ENCODE results near the gene EMC9. TPM values are rescaled to one million over a fixed set of nuclear protein-coding genes. Genes with fewer than 3 reads are reported as not detected.

The EMC9 gene
- total RNA-seq, 1 donor from 2014 or later: 17.1 TPM

DNA sequence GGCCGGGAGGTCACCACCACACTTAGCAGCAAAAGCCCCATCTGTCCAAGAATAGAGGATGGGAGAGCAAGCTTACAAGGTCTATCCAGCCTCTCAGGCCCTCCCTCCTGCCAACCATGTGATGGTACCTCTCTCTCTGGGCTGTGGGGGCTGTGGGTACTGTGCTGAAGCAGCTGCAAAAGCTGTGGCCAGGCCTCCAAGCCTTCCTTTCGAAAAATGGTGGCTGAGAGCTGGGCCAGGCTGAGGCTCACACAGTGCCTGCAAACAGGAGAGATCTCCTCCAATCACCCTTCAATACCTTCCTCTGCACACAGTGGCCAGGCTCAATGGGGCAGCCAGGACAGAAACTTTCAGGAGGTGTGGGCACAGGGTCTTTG, 46.1 kb upstream of the EMC9 start:
- no peak overlapping the region for H3K4me3 ChIP-seq (ENCODE audit: low read depth, low read length)

GRCh38 chr14:24186831-24187538, 45.6 kb upstream of the EMC9 start:
- Histone ChIP-seq H3K36me3 (ENCODE audit: control insufficient read depth, insufficient read depth, low read length) (peaks cover 3% of the 10 kb centered on the region), H3K4me3 (ENCODE audit: low read depth, low read length) (no peak overlapping the region), H3K27me3 (ENCODE audit: control insufficient read depth, insufficient read depth, low read length) (no peaks in the 10 kb centered on the region)
- TF ChIP-seq, protein P1, sequence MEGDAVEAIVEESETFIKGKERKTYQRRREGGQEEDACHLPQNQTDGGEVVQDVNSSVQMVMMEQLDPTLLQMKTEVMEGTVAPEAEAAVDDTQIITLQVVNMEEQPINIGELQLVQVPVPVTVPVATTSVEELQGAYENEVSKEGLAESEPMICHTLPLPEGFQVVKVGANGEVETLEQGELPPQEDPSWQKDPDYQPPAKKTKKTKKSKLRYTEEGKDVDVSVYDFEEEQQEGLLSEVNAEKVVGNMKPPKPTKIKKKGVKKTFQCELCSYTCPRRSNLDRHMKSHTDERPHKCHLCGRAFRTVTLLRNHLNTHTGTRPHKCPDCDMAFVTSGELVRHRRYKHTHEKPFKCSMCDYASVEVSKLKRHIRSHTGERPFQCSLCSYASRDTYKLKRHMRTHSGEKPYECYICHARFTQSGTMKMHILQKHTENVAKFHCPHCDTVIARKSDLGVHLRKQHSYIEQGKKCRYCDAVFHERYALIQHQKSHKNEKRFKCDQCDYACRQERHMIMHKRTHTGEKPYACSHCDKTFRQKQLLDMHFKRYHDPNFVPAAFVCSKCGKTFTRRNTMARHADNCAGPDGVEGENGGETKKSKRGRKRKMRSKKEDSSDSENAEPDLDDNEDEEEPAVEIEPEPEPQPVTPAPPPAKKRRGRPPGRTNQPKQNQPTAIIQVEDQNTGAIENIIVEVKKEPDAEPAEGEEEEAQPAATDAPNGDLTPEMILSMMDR (IDR thresholded peaks at IDR 0.05; ENCODE audit: insufficient read depth, low read length, poor library complexity, severe bottlenecking): no peak
- no peak for DNase-seq (ENCODE audit: low read depth)

More for the DNA sequence above, 46.1 kb upstream of the EMC9 start:
- TF ChIP-seq, protein P1 (IDR thresholded peaks at IDR 0.05; ENCODE audit: insufficient read depth, low read length, poor library complexity, severe bottlenecking): no peak
- Histone ChIP-seq H3K36me3 (ENCODE audit: control insufficient read depth, insufficient read depth, low read length) (peaks cover 3% of the 10 kb centered on the region), H3K27me3 (ENCODE audit: control insufficient read depth, insufficient read depth, low read length) (no peaks in the 10 kb centered on the region)
- DNase-seq (ENCODE audit: low read depth): no peak

DNA sequence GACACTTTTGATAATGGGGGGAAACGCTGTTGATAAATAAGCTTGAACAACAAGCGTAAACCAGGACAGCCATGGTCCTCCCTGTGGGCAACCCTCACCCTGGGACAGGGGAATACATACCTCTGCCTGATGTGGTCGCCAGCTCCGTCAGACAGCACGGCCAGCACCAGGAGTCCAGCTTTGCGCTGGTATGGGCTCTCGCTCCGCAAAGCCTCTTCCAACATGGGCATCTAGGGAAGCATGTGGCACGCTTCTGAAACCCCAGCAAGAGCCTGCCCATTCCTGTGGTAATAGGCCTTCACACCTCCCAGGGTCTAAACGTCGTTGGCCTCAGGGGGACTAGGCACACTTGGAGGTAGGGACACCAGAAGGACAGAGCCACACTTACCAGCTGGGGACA, 44.4 kb upstream of the EMC9 start:
- Histone ChIP-seq H3K36me3 (ENCODE audit: control insufficient read depth, insufficient read depth, low read length) (peaks cover 6% of the 10 kb centered on the region), H3K27me3 (ENCODE audit: control insufficient read depth, insufficient read depth, low read length) (no peaks in the 10 kb centered on the region), H3K4me3 (ENCODE audit: low read depth, low read length) (no peak overlapping the region)
- TF ChIP-seq, protein P1 (IDR thresholded peaks at IDR 0.05; ENCODE audit: insufficient read depth, low read length, poor library complexity, severe bottlenecking): no peak
- no peak for DNase-seq (ENCODE audit: low read depth)

DNA sequence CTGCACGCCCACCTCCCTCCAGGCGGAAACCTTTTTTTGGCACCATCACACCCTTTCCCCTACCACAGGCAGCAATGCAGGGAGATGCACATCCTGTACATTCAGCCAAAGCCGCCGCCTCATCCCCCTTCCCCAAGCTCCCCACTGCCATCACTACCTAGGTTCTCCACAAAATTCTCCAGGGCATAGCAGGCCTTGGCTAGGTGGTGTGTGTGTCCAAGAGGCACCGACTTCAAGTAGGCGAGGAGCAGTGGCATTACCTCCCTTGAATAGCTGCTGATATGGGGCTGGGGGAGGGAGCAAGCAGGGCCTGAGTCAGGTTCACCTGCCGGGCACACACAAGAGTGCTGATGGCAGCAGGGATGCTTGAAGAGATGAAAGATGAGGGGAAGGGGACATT, 43.6 kb upstream of the EMC9 start:
- no peaks in the 10 kb centered on the region for H3K27me3 ChIP-seq (ENCODE audit: control insufficient read depth, insufficient read depth, low read length)
- peaks cover 6% of the 10 kb centered on the region for H3K36me3 ChIP-seq (ENCODE audit: control insufficient read depth, insufficient read depth, low read length)
- H3K4me3 ChIP-seq (ENCODE audit: low read depth, low read length): no peak overlapping the region
- TF ChIP-seq, protein P1 (IDR thresholded peaks at IDR 0.05; ENCODE audit: insufficient read depth, low read length, poor library complexity, severe bottlenecking): no peak
- no peak for DNase-seq (ENCODE audit: low read depth)

GRCh38 chr14:24184104-24184970, 42.9 kb upstream of the EMC9 start:
- DNase-seq (ENCODE audit: low read depth): no peak

More at GRCh38 chr14:24184104-24184970, 42.9 kb upstream of the EMC9 start:
- no peak overlapping the region for H3K4me3 ChIP-seq (ENCODE audit: low read depth, low read length)
- H3K36me3 ChIP-seq (ENCODE audit: control insufficient read depth, insufficient read depth, low read length): peaks cover 8% of the 10 kb centered on the region
- TF ChIP-seq, protein P1 (IDR thresholded peaks at IDR 0.05; ENCODE audit: insufficient read depth, low read length, poor library complexity, severe bottlenecking): no peak
- no peaks in the 10 kb centered on the region for H3K27me3 ChIP-seq (ENCODE audit: control insufficient read depth, insufficient read depth, low read length)

Data from kidney epithelial cell (primary cell).